ENCODE data around the gene NUB1.

NUB1 gene

DNA sequence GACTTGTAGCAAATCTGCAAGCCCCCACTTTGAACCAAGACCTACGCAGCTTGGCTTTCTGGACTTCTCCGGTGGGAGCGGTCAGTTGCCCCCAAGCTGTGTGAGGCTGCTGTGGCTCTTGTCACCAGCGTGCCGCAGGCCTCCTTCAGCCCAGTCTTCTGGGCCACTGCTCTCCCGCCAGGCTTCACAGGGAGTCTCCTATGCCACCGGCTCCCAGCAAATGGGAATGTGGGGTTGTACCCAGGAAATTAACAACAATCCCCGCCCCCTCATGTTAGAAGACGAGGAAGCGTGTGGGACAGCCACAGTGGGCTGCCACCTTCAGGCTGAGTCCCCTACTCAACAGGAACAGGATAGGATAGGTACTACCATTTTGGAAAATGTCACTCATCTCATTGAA lies 64.0 kb downstream of the NUB1 start:
- no peak for DNase-seq (ENCODE audit: low read depth)

DNA sequence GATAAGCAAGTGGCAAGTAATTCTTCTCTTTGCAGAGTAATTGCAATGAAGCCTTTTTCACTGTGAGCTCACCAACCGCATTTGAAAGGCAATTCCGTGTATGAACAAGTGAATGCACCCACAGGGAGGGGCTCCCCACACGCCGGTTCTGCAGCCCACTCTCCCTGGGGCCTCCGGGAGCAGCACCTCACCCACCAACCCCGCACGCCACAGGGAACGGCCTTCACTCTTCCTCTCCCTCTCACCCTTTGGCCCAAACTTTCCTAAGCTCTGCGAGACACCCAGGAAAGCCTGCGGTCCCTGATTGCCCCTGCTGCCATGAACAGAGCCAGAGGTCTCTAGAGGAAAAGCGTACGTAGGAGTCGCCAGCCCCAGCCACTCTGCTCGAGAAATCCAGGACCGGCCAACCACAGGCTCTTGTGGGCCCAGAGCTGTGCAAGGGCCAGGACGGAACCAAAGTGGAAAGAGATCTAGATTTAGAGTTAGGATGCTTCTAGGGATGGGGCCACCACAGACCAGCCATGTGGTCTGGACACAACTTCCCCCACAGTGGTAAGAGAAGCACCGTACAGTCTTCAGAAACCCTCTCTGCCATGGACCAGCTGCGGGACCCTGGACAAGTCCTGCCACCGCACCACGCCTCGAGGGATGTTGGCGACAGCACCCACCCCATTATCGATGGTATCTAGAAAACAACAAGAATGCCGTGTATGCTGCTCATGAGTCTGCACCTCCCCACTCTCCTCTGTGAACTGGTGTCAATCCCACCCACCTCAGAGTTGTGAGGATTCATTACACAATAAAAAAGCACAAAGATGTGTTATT lies 64.7 kb downstream of the NUB1 start:
- DNase-seq (ENCODE audit: low read depth) = no peak

DNA sequence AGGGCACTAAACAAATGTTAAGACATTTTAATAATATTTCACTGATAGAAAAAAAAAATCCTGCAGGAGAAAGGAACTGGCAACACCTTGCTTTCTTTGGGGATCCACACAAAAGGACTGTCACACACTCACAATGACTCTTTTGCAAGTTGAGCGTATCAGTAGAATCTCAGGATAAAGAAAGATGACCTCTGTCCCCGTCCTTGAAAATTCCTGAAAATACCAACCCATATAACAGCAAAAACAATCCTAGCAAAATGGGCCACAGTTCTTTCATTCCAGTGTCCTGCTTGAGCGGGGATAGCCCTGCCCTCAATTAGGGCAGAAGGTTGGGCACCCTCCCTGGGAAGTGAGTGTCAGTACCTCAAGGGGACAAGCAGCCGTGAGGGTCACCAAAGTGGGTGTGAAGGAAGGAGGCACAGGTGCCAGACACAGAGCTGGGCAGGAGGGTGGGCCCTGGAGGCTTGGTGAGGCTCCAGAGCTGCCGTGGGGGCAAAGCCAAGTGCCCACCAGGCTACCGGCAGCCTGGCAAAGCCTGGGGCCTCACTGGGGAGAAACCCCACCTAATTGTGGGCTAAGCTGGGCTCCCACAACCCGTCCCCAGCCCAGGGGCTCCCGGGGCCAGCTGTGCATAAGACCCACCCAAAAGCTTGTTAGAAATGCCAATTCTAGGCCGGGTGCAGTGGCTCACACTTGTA lies 65.4 kb downstream of the NUB1 start:
- no peak for DNase-seq (ENCODE audit: low read depth)

DNA sequence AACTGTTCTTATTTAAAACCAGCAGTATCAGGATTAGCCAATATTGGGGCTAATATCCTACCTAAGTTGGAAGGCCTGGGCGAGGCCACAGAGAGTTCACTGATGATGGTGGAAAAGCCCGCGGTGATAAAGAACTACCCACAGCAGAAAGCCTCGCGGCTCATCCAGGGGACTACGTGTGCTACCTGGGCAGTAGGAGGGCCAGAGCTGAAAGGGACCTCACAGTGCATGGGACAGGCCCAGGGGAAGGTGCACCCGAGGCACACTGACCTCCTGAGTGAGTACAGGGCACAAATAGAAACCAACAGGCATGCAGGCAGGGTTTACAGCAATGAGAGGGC lies 66.9 kb downstream of the NUB1 start:
- DNase-seq (ENCODE audit: low read depth) = no peak

DNA sequence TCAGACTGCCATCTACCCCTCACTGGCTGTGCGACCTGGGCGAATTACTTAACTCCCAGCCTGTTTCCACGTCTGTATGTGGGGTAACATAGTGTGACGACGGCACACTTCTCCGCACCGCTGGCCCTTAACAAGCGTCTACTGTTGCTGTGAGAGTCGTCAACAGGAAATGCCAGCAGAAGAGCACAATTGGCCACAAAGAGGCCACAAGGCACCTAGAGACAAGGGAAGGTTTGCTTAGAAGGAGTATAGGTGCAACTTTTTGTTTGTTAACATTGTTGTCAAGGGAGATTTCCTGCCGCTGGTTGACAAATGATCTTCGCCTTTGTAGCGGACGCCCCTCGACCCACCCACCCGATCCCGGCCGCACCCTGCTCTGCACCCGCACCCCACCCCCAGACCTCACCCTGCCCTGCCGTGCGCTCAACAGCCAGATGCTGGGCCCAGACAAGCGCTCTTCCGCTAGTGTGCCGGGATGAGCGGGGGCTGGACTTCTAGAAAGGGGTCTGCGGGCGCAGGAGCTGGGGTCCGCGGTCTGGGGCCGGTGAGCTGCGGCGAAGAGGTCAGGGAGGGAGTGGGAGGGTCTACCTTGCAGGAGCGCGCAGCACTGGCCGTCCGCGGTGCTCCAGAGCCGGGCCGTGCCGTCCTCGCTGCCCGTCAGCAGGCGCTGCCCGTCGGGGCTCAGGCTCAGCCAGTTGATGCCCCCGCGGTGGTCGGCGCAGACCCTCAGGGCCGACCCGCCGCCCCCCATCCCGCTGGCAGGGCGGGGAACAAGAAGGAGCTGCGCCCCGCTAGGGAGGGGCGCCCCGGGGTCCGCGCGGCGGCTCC lies 67.4 kb downstream of the NUB1 start:
- no peak for DNase-seq (ENCODE audit: low read depth)

DNA sequence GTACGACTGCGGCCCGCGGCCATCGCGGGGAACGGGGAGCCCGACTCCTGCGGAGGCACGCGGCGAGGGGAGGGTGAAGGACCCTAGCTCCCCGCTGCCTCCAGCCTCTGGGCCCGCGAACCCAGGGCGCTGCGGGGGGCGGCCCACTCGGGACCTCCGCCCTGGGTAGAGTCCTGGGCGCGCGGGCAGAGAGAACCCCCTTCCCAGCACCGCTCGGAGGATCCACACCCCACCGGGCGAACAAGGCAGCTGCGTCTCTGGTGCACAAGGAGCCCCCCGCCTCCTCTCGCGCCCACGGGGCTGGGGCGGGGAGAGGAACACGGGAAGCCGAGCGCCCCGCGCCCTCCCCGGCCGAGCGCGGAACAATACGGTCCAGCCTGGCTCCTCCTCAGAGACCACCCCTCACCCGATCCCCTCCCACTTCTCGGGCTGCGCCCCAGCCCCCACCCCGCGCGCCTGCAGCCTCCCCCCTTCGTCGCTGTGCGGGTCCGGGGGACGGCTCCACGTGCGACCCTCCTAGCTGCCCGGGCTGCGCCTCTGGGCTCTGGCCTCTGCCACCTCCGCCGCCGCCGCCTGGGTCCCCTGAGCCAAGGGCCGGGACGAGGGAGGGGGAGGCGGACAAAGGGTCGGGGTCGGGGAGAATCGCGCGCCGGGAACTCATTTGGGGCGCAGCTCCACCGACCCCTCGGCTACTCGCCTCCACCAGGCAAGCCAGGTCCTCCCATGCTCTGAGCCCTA lies 68.2 kb downstream of the NUB1 start, which contains the start of gene WDR86:
WDR86 (minus strand) TSS at position 372 of the 738 bp plus-strand sequence. CDS start 449 bp downstream, outside the sequence.
- no peak for DNase-seq (ENCODE audit: low read depth)

DNA sequence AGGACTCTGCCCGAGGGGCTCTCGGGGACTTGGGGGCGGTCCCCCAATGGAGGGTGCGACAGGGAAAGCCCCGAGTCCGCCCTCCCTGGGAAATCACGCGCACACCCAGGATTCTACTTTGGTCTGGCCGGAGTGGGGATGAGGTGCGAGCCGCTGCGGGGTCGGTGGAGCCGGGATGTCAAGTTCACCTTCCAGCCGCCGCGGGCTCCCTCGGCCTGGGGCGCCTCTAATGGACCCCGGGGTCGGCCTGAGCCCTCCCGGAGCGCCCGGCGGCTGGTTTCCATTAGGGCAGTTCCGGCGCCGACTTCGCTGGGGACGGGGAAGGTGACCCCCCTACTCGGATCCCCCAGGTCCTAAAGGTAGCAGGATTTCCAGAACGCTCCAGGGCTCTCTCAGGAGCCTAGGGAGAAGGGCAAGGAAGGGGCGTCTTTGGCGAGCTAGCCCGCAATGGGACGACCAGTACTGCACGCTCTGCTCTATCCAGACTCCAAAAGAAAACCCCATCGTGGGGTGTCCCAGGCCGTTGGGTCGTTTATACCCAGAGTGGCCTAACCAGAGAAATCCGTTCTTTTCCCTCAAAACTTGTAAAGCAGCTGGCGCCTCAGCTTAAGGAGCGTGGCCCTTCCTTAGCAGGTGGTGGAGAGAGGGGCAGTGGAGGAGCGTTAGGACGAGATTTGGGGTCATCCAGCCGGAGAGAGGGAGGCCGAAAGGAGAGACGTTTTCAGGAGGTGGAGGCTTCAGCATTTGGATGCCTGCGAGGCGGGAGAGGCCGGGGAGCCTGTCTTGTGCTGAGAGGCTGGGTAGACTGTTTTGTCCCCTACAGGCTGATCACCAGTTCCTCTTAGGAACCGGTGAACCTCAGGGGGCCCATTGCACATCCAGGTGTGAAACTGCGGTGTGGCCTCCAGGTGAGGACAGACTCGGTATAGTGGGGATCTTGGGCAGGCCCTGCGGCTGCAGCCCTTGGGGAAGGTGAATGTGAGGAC lies 69.1 kb downstream of the NUB1 start:
- no peak for DNase-seq (ENCODE audit: low read depth)

DNA sequence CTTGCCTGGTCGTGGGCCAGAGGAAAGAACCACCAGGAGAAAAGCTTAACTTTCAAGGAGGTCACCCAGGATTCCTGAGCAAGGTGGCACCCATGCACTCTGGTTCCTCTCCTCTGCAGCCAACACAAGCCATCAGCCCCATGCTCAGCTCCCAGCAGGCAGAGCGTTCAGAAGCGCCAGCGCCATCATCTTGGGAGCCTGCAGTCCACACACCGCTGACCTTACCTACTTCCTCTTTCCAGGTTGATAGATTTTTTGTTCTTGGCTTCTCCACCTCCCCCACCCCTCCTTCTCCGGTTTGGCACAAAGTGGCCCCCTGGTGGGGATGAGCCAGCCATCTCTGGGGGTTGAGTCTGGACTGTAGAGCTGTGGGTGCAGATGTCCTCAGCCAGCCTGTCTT lies 69.9 kb downstream of the NUB1 start:
- no peak for DNase-seq (ENCODE audit: low read depth)

DNA sequence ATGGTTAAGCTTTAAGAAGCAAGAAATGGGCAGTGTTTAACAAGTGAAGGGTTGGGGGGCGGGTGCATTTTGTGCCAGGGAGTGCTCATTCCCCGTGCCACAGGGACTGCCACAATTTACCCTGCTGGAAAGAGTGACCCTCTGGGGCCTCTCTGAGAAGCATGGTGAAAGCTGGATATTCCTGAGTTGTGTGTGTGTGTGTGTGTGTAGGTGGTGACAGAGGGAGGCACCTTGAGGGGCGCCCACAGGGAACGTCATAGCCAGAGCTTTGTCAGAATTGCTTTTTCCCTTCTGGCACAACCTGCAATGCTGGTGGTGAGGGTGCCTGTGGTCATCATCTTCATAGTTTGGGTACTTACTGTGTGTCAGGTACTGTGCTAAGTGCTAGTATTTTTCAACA lies 70.7 kb downstream of the NUB1 start:
- DNase-seq (ENCODE audit: low read depth) = no peak

DNA sequence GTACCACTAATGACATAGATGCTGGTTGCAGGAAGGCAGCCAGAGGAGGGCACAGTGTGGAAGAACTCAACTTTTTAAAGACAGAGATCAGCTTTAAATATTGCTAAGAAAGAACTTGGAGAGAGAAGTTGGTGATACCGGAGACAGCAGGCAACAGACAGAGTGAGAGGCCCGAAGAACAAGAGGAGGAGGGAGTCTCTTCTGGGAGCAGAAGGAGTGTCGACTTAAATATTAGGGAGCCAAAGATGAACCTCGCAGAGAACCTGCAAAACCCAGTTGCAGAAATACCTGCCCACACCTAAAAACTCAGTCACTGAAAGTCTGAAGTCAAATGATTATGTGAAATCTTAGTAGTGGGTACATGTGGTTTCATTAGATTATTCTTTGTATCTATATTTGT lies 71.6 kb downstream of the NUB1 start:
- no peak for DNase-seq (ENCODE audit: low read depth)

DNA sequence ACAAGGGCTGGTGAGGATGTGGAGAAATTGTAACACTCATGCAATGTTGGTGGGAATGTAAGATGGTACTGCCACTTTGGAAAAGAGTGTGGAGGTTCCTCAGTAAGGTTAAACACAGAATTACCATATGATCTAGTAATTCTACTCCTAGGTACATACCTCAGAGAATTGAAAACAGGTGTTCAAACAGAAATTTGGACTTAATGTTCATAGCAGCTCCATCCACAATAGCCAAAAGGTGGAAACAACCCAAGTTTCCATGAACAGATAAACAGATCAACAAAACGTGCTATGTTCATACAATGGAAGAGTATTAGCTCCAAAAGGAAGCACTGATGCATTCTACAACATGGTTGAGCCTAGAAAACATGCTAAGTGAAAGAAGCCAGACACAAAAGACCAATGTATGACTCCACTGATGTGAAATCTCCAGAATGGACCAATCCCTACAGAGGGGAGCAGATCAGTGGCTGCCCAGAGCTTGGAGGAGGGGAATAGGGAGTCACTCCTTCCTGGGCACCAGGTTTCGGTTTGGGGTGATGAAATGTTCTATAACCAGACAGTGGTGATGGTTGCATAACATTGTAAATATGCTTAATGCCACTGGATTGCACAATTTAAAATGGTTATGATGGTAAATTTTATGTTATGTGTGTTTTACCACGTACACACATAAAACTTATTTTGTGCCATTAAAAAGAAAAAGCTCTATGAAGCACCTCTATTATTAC lies 73.9 kb downstream of the NUB1 start:
- no peak for DNase-seq (ENCODE audit: low read depth)

DNA sequence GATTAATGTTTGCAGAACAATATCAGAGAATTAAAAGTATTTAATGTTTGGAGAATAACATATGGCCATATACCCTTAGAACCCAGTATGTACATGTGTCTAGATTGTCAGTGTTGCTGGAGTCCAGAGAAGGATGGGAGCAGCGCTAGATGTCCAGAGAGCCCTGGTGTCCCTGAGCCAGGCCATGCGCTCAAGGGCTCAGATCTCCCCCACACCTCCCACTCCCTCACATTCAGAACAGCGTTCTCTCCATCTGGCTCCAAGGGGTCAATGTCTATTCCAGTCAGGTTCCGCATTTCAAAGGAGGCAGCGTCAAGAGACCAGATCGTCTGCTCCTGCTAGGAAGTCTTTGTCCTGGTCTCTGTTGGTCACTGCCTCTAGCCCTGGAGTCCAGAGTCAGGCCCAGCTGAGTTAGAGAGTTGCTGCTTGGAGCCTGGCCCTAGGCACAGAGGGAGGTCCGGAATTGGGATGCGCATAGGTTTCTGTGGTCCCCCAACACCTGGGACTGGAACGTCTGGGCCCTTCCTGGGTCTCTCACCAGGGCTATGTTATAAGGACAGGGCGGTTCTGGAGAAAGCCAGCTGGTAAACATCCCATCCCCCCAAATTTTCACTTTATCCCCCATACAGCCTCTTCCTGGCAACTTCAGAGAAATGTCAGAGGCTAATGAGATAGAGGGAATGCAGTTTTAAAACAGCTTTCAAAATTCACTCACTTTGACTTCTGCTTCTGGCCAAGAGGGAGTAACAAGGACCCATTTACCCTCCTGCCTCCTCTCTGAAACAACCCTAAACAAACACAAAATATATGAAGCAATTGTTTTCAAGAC lies 74.7 kb downstream of the NUB1 start:
- no peak for DNase-seq (ENCODE audit: low read depth)

DNA sequence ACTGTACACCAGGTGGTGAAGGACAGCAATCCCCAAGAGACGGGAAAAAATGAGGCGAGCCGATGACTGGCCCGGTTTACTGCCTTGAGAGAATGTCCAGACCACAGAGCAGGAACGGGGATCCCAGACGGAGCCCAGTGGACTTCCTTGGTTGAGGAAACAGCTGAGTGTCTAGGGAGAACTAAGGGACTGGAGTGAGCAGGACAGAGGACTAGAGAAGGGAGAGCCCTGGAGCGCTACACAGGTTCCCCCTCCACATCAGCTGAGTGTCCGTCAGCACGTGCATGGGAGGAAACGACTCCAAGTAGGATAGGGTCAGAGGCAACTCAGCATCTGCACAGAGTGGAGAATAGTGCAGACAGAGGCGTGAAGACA lies 75.3 kb downstream of the NUB1 start:
- DNase-seq (ENCODE audit: low read depth) = no peak

DNA sequence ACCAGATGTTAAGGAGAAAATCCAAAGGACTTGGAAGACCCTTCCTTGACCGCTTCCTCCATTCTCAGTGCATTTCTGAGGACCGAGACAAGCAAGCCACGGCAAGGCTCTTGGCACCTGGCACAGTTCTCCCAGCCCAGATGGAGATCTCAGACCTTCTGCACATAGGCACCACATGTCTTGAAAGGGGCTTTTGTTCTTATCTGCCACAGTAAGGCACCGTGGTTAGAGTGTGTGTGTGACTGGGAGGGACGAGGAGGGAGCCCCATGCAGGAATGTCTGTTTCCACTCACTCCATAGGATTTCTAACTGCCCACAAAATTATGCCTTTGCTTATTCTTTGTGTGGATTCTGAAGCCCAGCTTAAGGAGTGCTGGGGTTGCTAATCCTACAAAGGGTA lies 78.5 kb downstream of the NUB1 start:
- no peak for DNase-seq (ENCODE audit: low read depth)

DNA sequence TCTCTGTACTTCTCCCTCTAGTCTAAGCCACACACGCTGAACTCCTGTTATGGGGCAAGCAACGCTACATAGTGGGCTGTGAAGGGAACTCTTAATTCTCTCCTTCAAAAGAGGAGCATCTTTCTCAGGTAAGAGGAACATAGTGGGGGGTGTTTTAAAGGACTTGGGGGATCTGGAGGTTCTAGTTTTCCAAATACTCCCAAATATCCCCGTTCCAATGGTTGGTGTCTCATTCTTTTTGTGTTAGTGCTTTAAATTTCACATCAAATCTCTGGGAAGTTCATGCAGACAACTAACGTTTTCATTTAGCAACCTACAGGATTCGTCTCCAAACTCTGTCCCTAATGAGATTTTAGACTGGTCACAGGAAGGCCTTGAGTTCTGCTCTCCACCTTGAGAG lies 80.6 kb downstream of the NUB1 start:
- no peak for DNase-seq (ENCODE audit: low read depth)

DNA sequence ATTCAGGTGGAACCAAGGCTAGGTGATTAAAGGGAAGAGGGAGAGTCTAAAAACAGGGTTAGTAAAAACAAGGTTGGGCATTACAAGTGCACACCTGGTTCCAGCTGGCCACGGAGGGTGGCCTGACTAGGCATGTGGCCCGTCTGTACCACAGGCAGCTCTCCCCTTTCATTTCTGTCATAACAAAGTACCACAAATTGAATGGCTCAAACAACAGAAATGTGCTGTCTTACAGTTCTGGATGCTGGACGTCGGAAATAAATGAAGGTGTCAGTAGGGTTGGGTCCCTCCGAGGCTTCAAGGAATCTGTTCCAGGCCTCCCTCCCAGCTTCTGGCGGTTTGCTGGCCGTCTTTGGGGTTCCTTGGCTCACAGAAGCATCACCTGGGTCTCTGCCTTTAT lies 81.6 kb downstream of the NUB1 start:
- no peak for DNase-seq (ENCODE audit: low read depth)

DNA sequence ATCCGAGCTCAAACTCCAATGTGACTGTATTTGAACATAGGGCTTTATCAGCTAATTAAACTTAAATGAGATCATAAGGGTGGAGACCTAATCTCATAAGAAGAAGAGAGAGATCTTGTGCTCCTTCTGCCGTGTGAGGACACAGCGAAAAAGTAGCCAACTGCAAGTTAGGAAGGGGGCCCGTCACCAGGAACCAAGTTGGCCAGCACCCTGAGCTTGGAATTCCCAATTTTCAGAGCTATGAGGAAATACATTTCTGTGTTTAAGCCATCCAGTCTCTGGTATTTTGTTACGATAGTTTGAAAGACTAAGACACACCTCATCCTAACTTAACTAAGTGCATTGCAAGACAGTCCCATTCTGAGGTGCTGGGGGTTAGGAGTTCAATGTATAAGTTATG lies 82.3 kb downstream of the NUB1 start:
- no peak for DNase-seq (ENCODE audit: low read depth)

DNA sequence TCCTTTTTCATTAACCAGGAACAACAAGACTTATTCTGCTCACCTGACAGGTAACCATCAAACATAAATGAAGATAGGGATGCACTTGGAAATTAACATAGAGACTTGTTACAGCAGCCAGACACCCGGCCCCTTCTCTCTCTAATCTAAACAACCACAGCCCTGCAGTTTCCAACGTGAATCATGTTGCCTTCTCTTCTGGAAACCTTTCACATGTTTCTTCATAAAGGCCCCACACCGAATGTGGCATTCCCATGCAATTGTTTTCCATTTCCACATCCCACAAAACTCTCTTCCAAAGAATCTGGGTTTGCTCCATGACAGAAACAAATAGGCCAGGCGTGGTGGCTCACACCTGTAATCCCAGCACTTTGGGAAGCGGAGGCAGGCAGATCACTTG lies 83.2 kb downstream of the NUB1 start:
- no peak for DNase-seq (ENCODE audit: low read depth)

DNA sequence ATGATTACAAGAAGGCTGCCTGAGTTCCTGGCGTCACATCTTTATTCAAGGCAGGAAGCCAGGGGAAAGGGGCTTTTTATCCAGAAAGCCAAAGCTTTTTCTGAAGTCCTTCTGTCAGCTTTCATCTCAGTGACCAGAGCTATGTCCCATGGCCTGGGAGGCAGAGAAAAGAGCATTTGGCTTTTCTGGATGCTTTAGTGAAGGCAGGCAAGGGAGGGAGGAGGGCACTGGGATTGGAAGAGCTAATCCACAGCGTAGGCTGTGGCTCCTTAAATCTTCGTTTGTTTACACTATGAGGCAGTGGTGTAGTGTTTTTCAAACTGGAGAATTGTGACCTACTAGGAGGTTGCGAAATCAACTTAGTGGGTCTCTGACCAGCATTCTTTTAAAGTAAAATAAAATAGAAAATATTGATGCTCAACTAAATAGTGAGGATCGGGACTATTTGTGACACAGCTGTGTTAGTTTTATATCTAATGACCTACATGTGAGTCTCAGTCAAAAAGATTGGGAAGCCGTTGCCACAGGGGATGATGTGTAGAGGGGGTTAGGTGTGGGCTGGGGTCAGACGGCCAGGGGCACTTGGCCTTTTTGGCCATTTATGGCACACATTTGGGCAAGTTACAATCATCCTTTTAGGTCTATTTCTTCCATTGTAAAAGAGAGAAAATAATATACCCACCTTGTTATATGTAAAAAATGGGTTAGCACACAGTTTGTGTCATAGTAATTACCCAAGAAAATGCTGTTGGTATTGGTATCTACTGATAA lies 84.2 kb downstream of the NUB1 start:
- DNase-seq (ENCODE audit: low read depth) = no peak

All from stimulated activated CD8-positive, alpha-beta memory T cell treated with anti-CD3 and anti-CD28 coated beads, Interleukin-15, amount 100 ng/mL, for 24 hours (primary cell).